Nasal cavity respiratory epithelium epithelial cell of viscerocranial mucosa (primary cell): Measurements from ENCODE around the gene NSUN3. TPM values are rescaled to one million over a fixed set of nuclear protein-coding genes. Genes with fewer than 3 reads are reported as not detected.

Experiments
- total RNA-seq: library from RNA; depleted of rRNA; stranded (reverse); fragments of >200 nt; gene quantifications from 2 replicates; pipeline ENCODE4 v1.2.3, GENCODE V29; 2014

NSUN3 gene
- total RNA-seq: 8.2 and 12.7 TPM in 2 replicates

DNA sequence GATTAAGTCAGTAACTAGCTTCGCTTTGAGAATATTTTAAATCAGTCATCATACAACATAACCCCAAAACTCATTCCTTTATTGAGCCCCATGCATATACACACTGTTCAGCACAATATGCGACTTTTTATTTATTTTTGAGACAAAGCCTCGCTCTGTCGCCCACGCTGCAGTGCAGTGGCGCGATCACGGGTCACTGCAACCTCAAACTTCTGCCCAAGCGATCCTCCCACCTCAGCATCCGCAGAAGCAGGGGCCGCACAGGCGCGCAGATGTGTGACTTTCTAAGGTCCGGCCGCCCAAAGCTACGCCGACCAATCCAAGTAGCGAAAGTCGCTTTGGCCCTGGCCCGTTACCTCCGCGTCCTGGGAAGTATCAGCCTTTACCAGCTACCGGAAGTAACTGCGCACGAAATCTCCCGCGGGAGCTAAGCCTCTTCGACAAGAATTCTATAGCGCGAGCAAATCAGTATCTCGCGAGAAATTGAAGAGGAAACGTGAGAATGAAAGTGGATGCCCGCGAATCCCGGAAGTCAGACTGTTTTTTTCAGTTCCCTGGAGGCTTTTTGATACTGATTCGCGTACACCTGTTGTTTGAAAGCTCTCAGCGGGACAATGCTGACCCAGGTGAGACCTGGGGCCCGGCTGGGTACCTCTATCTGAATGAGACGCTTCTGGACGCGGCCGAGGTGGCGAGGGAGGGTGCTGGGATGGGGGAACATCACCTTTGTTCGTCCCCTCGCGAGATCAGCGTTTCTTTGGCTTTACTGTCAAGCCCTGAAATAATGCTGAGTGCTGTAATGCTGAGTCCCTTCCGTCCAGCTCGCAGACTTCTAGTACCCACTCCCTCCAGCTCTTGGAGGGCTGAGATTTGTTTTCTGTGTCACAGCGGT lies at the start of gene NSUN3, which contains the start of gene DHFR2:
NSUN3 (plus strand) TSS at position 549 of the 892 bp plus-strand sequence; CDS start at position 615, 66 bp downstream.
DHFR2 (minus strand) TSS at position 404 of the 892 bp plus-strand sequence. CDS start 1,405 bp downstream, outside the sequence.

DNA sequence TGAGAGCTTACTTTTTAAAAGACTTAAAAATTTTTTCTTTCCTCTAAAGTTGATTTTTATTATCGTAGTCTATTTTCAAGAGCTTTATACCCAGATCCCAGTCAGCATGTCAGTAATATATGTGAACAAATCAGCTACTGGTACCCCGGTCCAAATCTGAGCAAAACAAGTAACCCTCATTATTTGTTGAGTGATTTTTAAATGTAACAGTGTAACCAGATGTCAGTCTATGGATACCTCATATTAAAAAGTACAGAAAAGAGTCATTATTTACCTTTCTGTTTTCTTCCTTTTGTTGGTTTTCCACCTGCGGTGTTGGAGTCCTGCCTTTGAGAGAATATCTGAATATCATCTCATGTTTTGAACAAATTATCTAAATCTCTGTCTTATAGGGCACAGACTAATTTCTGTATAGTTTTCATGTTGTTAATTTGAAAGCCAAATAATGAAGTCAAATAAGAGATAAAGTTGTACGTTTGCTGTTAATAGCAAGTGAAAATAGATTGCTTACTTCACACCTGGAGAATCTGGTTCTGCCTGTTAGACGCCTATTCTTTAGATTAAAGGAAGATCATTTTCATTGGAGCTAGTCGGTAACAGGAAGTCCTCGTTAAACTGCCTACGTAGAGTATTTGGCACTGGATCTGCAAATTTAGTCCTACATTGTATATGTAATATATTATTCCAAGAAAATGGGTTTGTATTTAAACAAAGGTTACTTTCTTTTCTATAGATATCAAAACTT lies 34.6 kb upstream of the NSUN3 start, which contains the start of gene STX19:
STX19 (minus strand) TSS at position 505 of the 745 bp plus-strand sequence. CDS start 13,328 bp downstream, outside the sequence.

Other genes with a start within 250 kb of the NSUN3 start
- gene PROS1, start 89.2 kb upstream of the NSUN3 start, total RNA-seq: 4.1 and 19.1 TPM in 2 replicates
- 11.6 and 14.9 TPM in 2 replicates for gene ARL13B, start 82.9 kb upstream of the NSUN3 start, total RNA-seq
- gene STX19, start 34.5 kb upstream of the NSUN3 start, total RNA-seq: 1.4 and 2.1 TPM in 2 replicates
- gene DHFR2, start 145 bp upstream of the NSUN3 start, total RNA-seq: 2.4 and 4.2 TPM in 2 replicates